ENCODE data around the gene ORMDL1.

GRCh38 chr2:189772212-189772611 lies 11.9 kb downstream of the ORMDL1 start:
- TF ChIP-seq CTCF (IDR thresholded peaks at IDR 0.05) (no peak), POLR2A (IDR thresholded peaks at IDR 0.05) (no peak), POLR2AphosphoS5 (IDR thresholded peaks at IDR 0.05) (no peak), EP300 (IDR thresholded peaks at IDR 0.05) (no peak)
